Measurements from ENCODE around the gene SND1. TPM values are rescaled to one million over a fixed set of nuclear protein-coding genes. Genes with fewer than 3 reads are reported as not detected.

SND1 gene
- total RNA-seq, 1 experiment from 2014 or later, result 274 TPM

GRCh38 chr7:127980901-127981300 lies 328.9 kb downstream of the SND1 start:
- no peak for TF ChIP-seq CTCF (IDR thresholded peaks at IDR 0.05; ENCODE audit: insufficient read depth in 1 of 2, low read depth in 1 of 2, low read length in 1 of 2, severe bottlenecking in 1 of 2, unreplicated experiment in 1 of 2)
- POLR2A ChIA-PET, result interaction anchor here (0.7 kb wide), 1 partner anchor 15 kb away, joined by 3 read pairs; no protein-coding TSS in a partner anchor
- CTCF ChIA-PET, result interaction anchor here (0.6 kb wide), 1 partner anchor 161 kb away, joined by 4 read pairs; no protein-coding TSS in a partner anchor
- Histone ChIP-seq H3K4me3 (ENCODE audit: low read depth, low read length) (no peak overlapping the region), H3K4me1 (0 out of 2 replicates have a peak, but pooled peaks cover 6% of the 10 kb centered on the region), H3K36me3 (ENCODE audit: control insufficient read depth, insufficient read depth, low read length) (peaks cover 2% of the 10 kb centered on the region; the same call in 1 of the 2 replicates), H3K9me3 (peaks cover 21% of the 10 kb centered on the region), H3K27me3 (replicated peaks; ENCODE audit: control insufficient read depth, insufficient read depth, low read length) (no peaks in the 10 kb centered on the region)
- peaks cover 30% of the 10 kb centered on the region for H3K4me1 Mint-ChIP-seq (ENCODE audit: low read depth, unreplicated experiment)
- no peak for DNase-seq
- H3K27me3 Mint-ChIP-seq (ENCODE audit: insufficient read depth, unreplicated experiment), result no peaks in the 10 kb centered on the region
- H3K9me3 Mint-ChIP-seq (ENCODE audit: unreplicated experiment), result peaks cover 19% of the 10 kb centered on the region
- no peak overlapping the region for H3K27ac Mint-ChIP-seq (ENCODE audit: unreplicated experiment)
- intact Hi-C loops (cut with micrococcal nuclease; ENCODE audit: unreplicated experiment), result no loop called here
- H3K4me3 Mint-ChIP-seq (ENCODE audit: unreplicated experiment), result no peak overlapping the region
- no TSS peak for BruUV-seq (replicated peaks)
- H3K36me3 Mint-ChIP-seq (ENCODE audit: insufficient read depth, unreplicated experiment), result peaks cover 55% of the 10 kb centered on the region

- no peaks in the 10 kb centered on the region for H3K27me3 Mint-ChIP-seq (ENCODE audit: insufficient read depth, unreplicated experiment)
- peaks cover 48% of the 10 kb centered on the region for H3K36me3 Mint-ChIP-seq (ENCODE audit: insufficient read depth, unreplicated experiment)
- CTCF ChIA-PET, result interaction anchor here (0.6 to 1.1 kb wide), 2 partner anchors 177 to 274 kb away, joined by 3 to 7 read pairs; no protein-coding TSS in a partner anchor
- peaks cover 17% of the 10 kb centered on the region for H3K9me3 Mint-ChIP-seq (ENCODE audit: unreplicated experiment)
- Histone ChIP-seq H3K4me1 (peaks cover 14% of the 10 kb centered on the region), H3K9me3 (peaks cover 20% of the 10 kb centered on the region), H3K4me3 (ENCODE audit: low read depth, low read length) (no peak overlapping the region), H3K27me3 (replicated peaks; ENCODE audit: control insufficient read depth, insufficient read depth, low read length) (no peaks in the 10 kb centered on the region), H3K36me3 (ENCODE audit: control insufficient read depth, insufficient read depth, low read length) (peaks cover 2% of the 10 kb centered on the region; the same call in 1 of the 2 replicates)
- DNase-seq, result no peak
- BruUV-seq (replicated peaks), result no TSS peak
- intact Hi-C loops (cut with micrococcal nuclease; ENCODE audit: unreplicated experiment), result no loop called here
- no peak for TF ChIP-seq CTCF (IDR thresholded peaks at IDR 0.05; ENCODE audit: insufficient read depth in 1 of 2, low read depth in 1 of 2, low read length in 1 of 2, severe bottlenecking in 1 of 2, unreplicated experiment in 1 of 2)
- POLR2A ChIA-PET, result no interaction called here
- no peak overlapping the region for H3K4me3 Mint-ChIP-seq (ENCODE audit: unreplicated experiment)
- H3K27ac Mint-ChIP-seq (ENCODE audit: unreplicated experiment), result no peak overlapping the region
- H3K4me1 Mint-ChIP-seq (ENCODE audit: low read depth, unreplicated experiment), result peaks cover 39% of the 10 kb centered on the region
Measured at GRCh38 chr7:127981965-127982364, 330.0 kb downstream of the SND1 start.

- no TSS peak for BruUV-seq (replicated peaks)
- peaks cover 18% of the 10 kb centered on the region for H3K4me1 ChIP-seq
- H3K27me3 ChIP-seq (replicated peaks; ENCODE audit: control insufficient read depth, insufficient read depth, low read length), result no peaks in the 10 kb centered on the region
- H3K4me3 Mint-ChIP-seq (ENCODE audit: unreplicated experiment), result no peak overlapping the region
- intact Hi-C loops (cut with micrococcal nuclease; ENCODE audit: unreplicated experiment), result no loop called here
- no peaks in the 10 kb centered on the region for H3K27me3 Mint-ChIP-seq (ENCODE audit: insufficient read depth, unreplicated experiment)
- peak in 1 of 2 experiments; percentile 19 for DNase-seq
- H3K9me3 Mint-ChIP-seq (ENCODE audit: unreplicated experiment), result no peaks in the 10 kb centered on the region
- H3K36me3 ChIP-seq (ENCODE audit: control insufficient read depth, insufficient read depth, low read length), result peaks cover 2% of the 10 kb centered on the region; the same call in 1 of the 2 replicates
- H3K27ac Mint-ChIP-seq (ENCODE audit: unreplicated experiment), result peak overlapping the region; percentile 6
- ChIA-PET CTCF (no interaction called here), POLR2A (no interaction called here)
- peaks cover 45% of the 10 kb centered on the region for H3K36me3 Mint-ChIP-seq (ENCODE audit: insufficient read depth, unreplicated experiment)
- H3K4me3 ChIP-seq (ENCODE audit: low read depth, low read length), result no peak overlapping the region
- peaks cover 37% of the 10 kb centered on the region for H3K4me1 Mint-ChIP-seq (ENCODE audit: low read depth, unreplicated experiment)
- TF ChIP-seq CTCF (IDR thresholded peaks at IDR 0.05; ENCODE audit: insufficient read depth in 1 of 2, low read depth in 1 of 2, low read length in 1 of 2, severe bottlenecking in 1 of 2, unreplicated experiment in 1 of 2), result no peak
- H3K9me3 ChIP-seq, result peaks cover 4% of the 10 kb centered on the region
Measured at GRCh38 chr7:127983804-127984332, 331.9 kb downstream of the SND1 start.
